ENCODE measurements around the gene FHL1.

- TF ChIP-seq CTCF (IDR thresholded peaks at IDR 0.05) (no peak), POLR2A (IDR thresholded peaks at IDR 0.05) (no peak)
These were observed 89.7 kb downstream of the FHL1 start for GRCh38 chrX:136237074-136237473.

Measured in suprapubic skin (tissue), 3 donors.